Activated CD4-positive, alpha-beta T cell treated with anti-CD3 and anti-CD28 coated beads, Interleukin-2, amount 50 U/mL, for 16 hours (primary cell): ENCODE measurements around the gene KRTAP1-3.
"Not testable (repeated sequence)": the region's sequence is repeated elsewhere in the genome, so short reads cannot be mapped to it uniquely, and the experiment has no call there.

Experiments
- DNase-seq: peaks from one replicate; pipeline ENCODE4 v3.0.0-alpha.2; 2020

KRTAP1-3 gene

GRCh38 chr17:41034346-41034935 is at the start of gene KRTAP1-3:
KRTAP1-3 (minus strand) TSS chr17:41034874; CDS start chr17:41034821, 53 bp downstream.
- DNase-seq, result not testable (repeated sequence)

- DNase-seq, result not testable (repeated sequence)
Measured at GRCh38 chr17:41084100-41084856, 49.6 kb upstream of the KRTAP1-3 start, which contains the start of gene KRTAP4-7. KRTAP4-7 (plus strand) TSS chr17:41084150; CDS start chr17:41084207, 57 bp downstream.

- not testable (repeated sequence) for DNase-seq
Measured at GRCh38 chr17:41083427-41083826, 48.8 kb upstream of the KRTAP1-3 start.

- no peak for DNase-seq
Measured at GRCh38 chr17:41082626-41083025, 48.0 kb upstream of the KRTAP1-3 start.

GRCh38 chr17:41076788-41077187 is 42.1 kb upstream of the KRTAP1-3 start:
- no peak for DNase-seq

- no peak for DNase-seq
Measured at GRCh38 chr17:41073676-41074075, 39.0 kb upstream of the KRTAP1-3 start.

GRCh38 chr17:41071606-41072360 is 37.1 kb upstream of the KRTAP1-3 start:
- no peak for DNase-seq

- no peak for DNase-seq
Measured at GRCh38 chr17:41069031-41069430, 34.4 kb upstream of the KRTAP1-3 start.

- no peak for DNase-seq
Measured at GRCh38 chr17:41067281-41067680, 32.6 kb upstream of the KRTAP1-3 start.

GRCh38 chr17:41065829-41066624 is 31.4 kb upstream of the KRTAP1-3 start, which contains the start of gene KRTAP2-4:
KRTAP2-4 (minus strand) TSS chr17:41065879; CDS start chr17:41065845, 34 bp downstream.
- no peak for DNase-seq

- DNase-seq, result not testable (repeated sequence)
Measured at GRCh38 chr17:41065016-41065689, 30.5 kb upstream of the KRTAP1-3 start.

GRCh38 chr17:41064301-41064700 is 29.6 kb upstream of the KRTAP1-3 start:
- no peak for DNase-seq

GRCh38 chr17:41063449-41063848 is 28.8 kb upstream of the KRTAP1-3 start:
- no peak for DNase-seq

- no peak for DNase-seq
Measured at GRCh38 chr17:41061964-41062363, 27.3 kb upstream of the KRTAP1-3 start.

- DNase-seq, result no peak
Measured at GRCh38 chr17:41060052-41060604, 25.5 kb upstream of the KRTAP1-3 start, which contains the start of gene KRTAP2-3. KRTAP2-3 (minus strand) TSS chr17:41060114; CDS start chr17:41060050, 64 bp downstream.

- DNase-seq, result not testable (repeated sequence)
Measured at GRCh38 chr17:41059276-41060051, 24.8 kb upstream of the KRTAP1-3 start.

GRCh38 chr17:41058741-41059140 is 24.1 kb upstream of the KRTAP1-3 start:
- no peak for DNase-seq

- DNase-seq, result no peak
Measured at GRCh38 chr17:41057547-41057946, 22.9 kb upstream of the KRTAP1-3 start.

- DNase-seq, result not testable (repeated sequence)
Measured at GRCh38 chr17:41055130-41055529, 20.5 kb upstream of the KRTAP1-3 start, which contains the start of gene KRTAP2-2. KRTAP2-2 (minus strand) TSS chr17:41055230; CDS start chr17:41055211, 19 bp downstream.

GRCh38 chr17:41054556-41054955 is 19.9 kb upstream of the KRTAP1-3 start:
- DNase-seq, result not testable (repeated sequence)
